HepG2 (cell line): ENCODE results near the gene VAT1L.

Experiments used
- CTCF ChIP-seq: sonication (generic); formaldehyde crosslinking; IDR thresholded peaks from 2 replicates; pipeline ENCODE4 v1.5.0; 2020; ENCODE audit warnings: mild to moderate bottlenecking, missing genetic modification reagents, moderate library complexity
- EP300 ChIP-seq, 3 experiments: sonication (generic) in 1 of 3; formaldehyde crosslinking in 1 of 3; IDR thresholded peaks; 2 replicates each; pipeline versions ENCODE4 v1.5.1 to v1.6.1; 2011 to 2020; ENCODE audit warnings: low read depth in 2 of 3, low read length in 2 of 3, borderline replicate concordance in 1 of 3, improper control_type of control experiment in 1 of 3, mild to moderate bottlenecking in 1 of 3, missing genetic modification reagents in 1 of 3, moderate library complexity in 1 of 3
- JUND ChIP-seq: sonication (generic); formaldehyde crosslinking; IDR thresholded peaks from 2 replicates; pipeline ENCODE4 v1.8.0; 2022; ENCODE audit warnings: mild to moderate bottlenecking, missing genetic modification reagents
- NCOR1 ChIP-seq: fragments of 200-600 bp; sonication (generic); IDR thresholded peaks from 2 replicates; pipeline ENCODE4 v1.7.0; 2017; ENCODE audit warnings: antibody characterized with exemption, low read length, borderline replicate concordance
- ZNF558 ChIP-seq: sonication (generic); formaldehyde crosslinking; IDR thresholded peaks from 2 replicates; pipeline ENCODE4 v1.9.0; 2022; ENCODE audit warnings: mild to moderate bottlenecking, missing genetic modification reagents, borderline replicate concordance

GRCh38 chr16:77789085-77790008 lies 983 bp downstream of the VAT1L start:
- TF ChIP-seq EP300 (IDR thresholded peaks at IDR 0.05; ENCODE audit: low read depth in 2 of 2, low read length in 2 of 2), result no peak
- TF ChIP-seq EP300 (CRISPR knock-in tag; IDR thresholded peaks at IDR 0.05; ENCODE audit: borderline replicate concordance), result no peak
- no peak for TF ChIP-seq CTCF
- TF ChIP-seq ZNF558 (CRISPR knock-in tag), result no peak
- no peak for TF ChIP-seq NCOR1
- TF ChIP-seq JUND (CRISPR knock-in tag), result no peak
